HG03354 (cell line): Measurements from ENCODE around the gene FAM193B.

Experiments
- ATAC-seq: cut with Tn5 transposase; IDR thresholded peaks from one replicate; pipeline ENCODE4 v1.9.1; 2021; ENCODE audit warnings: mild to moderate bottlenecking; ENCODE audit not compliant: unreplicated experiment, poor library complexity, severe bottlenecking

Gene FAM193B

DNA sequence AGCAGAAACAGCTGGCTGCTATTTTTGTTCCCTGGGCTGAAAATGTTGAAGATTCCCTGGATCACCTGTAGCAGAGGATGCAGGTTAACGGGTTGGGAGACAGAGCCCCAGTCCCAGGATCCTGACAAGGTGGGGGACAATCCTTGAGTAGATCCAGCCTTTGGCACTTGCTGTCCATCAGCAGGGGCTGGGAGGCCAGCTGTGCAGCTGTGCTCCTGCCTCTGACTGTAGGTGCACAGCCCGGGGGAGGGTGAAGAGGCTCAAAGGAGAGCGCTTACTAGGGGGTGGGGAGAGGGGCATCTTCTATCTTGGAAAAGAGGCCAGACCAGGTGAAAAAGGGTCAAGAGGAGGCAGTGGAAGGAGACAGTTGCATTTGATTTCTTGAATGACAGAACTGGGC is 34.1 kb downstream of the FAM193B start:
- no peak for ATAC-seq

DNA sequence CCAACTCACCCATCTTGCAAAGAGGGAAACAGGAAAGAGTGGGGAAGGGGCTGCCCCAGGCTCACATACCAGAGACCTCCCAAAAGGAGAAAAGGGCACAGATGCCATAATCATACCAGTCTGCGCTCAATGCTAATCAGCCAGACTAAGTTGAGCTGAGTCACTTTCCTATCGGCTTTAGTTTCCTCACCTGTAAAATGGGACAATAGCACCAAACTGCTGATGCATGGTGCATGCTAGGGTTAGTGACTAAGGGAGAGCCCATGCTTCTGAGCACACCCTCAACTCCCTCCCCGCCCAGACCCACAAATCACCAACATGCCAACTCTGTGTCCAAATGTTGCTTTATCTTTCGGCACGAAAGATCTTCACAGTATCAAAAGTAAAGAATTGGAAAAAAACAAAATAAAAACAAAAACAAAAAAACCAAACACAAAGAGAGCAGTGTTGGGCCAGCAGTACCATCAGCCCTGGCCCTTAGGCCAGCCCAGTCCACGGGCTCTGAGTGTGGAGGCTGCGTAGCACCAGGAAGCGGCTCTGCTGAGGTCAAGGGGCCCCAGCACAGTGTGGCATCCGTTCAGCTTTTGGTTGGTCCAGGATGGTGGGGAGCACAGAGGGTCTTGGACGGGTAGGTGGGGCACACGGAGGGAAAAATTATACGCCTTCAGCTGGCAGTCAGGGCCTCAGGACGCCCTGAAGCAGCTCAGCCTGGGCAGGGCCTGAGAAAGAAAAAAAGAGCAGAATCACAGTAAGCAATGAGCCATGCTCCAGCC is 34.7 kb downstream of the FAM193B start:
- no peak for ATAC-seq

DNA sequence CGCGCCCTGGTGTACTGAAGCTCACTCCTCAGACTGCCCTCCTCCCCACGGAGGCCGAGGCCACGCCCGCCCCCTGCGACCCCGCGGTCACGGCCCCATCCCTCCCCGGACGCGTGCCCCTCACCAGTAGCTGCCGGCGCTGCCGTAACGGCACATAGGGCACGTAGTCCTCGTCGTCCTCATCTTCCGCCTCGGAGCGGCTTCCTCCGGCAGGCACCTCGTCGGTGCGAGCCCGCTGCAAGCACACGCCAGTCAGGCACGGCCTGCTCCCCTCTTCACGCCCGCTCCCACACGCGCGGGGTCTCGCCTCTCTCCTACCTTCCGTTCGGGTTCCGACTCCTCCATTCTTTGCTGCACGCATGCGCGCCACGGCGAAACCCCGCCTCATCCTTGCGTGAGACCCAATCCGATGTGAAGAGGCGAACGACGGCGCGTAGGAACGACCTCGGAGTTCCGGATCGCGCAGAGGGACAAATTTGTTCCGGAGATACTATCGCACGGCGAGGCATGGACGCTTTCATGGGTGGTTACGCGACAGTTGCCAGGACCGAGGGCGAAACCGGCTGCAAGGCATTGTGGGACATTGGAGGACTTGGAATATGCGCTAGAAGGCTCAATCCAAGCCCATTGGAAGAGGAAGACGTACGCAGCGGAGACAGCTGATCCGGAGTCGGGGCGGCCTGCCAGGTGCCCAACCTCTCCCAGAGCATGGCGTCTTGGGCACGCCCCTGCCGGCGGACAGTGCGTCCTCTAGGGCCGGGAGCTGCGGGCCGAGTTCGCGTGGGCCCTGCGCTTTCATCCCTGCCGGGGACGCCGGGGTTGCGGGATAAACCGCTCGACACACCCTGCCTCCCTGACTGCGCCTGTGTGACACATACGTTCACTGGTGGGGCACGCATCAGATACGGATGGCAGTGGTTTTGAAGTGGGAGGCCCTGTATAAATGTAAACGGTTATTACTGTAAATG is 37.5 kb downstream of the FAM193B start, which contains the start of gene DDX41:
Gene DDX41 (minus strand): TSS at position 361 of the 968 bp plus-strand sequence. CDS start 16 bp downstream, at position 345.
- ATAC-seq = peak; percentile 86

DNA sequence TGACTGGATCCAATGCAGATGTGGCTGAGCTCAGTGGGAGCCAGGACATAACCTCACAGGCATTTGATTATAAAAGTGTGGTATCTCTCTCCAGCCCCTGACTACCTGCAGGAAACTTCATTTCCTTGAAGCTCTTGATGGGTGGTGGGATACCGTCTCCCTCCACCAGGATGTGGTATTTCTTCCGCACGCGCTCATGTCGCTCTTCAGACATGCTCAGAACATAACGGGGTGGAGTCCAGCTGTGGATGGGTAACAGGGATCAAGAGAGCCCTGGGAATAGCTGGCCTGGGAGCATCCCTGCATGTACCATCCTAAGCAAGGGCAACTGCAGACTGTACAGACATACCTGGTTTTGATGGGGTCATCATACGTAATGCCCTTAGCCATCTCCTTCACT is 38.8 kb downstream of the FAM193B start:
- no peak for ATAC-seq

DNA sequence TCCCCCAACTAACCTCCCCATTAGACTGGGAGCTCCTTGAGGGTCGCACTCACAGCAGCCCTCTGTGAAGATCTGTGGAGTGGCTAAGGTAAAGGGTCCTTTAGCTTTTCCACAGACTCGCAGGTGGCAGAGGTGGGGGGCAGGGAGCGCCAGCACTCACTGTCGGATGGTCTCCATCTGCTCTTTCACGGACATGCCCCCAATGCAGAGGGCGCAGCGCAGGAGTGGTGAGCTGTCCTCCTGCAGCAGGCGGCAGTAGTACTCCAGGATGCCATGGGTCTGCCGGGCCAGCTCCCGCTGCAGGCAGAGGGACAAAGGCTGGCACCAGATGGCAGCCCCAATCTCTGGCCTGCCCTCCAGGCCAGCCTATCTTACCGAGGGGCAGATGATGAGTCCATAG is 39.8 kb downstream of the FAM193B start:
- ATAC-seq = no peak

DNA sequence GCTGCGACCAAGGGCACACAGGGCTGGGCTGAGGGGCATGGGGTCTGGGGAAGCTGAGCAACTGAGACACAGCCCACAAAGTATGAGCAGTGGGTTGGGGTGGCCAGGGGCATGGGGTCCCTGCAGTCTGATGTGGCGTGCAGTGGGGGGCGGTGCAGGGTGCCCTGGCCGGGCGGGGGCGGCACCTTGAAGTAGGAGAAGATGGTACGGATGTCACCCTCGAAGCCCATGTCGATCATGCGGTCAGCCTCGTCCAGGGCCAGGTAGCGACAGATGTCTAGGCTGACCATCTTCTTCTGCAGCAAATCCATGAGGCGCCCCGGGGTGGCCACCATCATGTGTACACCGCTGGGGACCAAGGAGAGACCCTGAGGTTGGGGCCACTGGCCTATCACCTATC is 40.9 kb downstream of the FAM193B start:
- no peak for ATAC-seq

DNA sequence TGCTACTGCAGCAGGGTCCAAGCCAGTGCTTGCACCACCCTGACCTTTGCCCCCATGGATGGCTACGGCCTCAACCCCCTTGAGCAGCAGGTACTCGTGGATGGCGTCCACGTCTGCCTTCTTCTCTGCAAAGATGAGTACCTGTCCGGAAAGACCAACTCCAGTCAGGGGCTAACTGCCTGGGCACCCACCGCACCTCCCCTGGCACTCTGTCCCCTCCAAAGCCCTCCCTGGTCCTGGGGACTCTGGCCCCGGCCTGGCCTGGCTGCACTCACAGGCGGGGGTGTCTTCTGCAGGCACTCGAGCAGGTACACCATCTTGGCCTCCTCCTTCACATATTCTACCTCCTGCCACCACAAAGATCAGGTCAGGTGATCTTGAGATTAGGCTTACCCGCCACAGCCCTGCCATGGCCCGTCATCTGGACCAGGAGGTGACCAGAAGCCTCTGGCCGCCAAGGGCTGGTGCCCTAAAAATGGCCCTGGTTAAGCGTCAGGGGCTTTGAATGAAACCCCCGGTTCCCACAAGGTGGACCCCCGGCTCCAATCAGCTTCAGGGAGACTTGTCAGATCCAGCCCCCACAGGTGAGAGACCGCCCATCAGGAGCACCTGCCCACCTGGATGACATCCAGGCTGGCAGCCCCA is 41.5 kb downstream of the FAM193B start:
- ATAC-seq = no peak

DNA sequence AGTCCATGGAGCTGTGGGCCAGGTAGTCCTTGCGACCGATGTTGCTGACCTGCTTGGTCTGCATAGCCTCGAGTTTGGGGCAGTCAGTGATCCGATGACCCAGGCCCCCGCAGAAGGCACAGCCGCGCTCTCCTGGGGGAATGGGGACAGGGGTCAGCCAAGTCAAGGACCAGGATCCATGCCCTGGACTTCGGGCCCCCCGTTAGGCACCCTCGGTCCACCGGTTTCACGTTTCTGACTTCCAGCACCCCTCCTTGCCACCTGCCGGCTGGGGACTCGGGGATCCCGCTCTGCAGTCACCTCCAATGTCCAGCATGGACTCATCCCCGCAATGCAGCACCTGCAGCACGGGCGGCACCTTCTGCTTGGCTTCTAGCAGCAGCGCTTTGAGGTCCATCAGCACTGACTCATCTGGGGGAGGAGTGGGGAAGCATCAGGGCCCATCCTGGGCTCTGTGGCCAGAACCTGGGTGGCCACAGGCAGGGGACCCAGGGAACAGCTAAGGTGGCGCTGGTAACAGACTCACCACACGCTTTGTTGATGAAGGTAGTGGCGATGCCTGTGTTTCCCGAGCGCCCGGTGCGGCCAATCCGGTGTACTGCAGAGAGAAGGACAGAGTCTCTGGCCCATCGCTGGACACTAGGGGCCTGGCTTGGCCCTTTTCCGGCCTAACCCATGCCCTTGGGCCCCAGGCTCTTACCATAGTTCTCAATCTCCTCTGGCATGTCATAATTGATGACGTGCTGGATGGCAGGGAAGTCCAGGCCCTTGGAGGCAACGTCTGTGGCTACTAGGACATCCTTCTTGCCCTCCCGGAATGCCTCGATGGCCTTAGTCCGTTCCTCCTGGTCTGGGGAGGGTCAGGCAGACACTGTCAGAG is 42.3 kb downstream of the FAM193B start:
- ATAC-seq = no peak

DNA sequence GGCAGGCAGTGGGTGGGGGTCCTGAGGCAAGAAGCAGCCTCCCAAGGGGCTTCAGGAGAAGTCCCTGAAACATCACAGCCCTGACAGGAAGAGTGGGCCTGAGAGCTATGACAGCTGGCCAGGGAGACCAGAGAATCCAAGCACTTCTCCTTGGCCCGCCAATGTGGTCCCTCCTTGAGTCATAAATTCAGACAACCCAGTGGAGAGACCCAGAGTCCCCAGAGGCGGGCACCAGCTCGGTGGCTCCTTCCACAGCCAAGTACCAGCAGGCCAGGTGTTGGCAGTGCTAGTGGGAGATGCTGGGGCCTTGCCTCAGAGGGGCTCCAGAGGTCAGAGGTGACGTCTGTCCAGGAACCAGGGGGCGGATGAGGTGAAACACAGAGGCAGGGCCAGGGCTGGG is 43.2 kb downstream of the FAM193B start:
- no peak for ATAC-seq

DNA sequence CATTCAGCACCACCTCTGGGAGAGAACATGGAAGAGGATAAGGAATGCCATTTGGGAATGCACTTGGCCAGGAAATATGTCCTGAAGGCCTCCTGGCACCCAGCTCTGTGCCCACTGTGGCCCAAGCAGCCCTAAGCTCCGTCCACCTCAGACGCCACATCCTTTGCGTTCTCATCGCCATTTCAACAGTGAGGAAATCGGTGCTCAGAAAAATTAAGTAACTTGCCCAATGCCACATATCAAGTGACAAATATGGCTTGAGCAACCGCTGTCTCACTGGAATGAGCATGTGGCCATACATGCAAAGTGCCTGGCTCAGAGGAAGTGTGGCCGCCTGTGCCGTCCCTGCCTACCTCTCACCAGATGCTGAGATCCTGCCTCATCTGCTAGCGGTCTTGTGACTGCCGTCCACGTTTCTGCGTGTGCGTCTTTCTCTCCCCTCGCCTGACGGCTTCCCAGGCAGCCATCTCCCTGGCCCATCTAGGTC is 43.8 kb downstream of the FAM193B start:
- ATAC-seq = peak; percentile 45

DNA sequence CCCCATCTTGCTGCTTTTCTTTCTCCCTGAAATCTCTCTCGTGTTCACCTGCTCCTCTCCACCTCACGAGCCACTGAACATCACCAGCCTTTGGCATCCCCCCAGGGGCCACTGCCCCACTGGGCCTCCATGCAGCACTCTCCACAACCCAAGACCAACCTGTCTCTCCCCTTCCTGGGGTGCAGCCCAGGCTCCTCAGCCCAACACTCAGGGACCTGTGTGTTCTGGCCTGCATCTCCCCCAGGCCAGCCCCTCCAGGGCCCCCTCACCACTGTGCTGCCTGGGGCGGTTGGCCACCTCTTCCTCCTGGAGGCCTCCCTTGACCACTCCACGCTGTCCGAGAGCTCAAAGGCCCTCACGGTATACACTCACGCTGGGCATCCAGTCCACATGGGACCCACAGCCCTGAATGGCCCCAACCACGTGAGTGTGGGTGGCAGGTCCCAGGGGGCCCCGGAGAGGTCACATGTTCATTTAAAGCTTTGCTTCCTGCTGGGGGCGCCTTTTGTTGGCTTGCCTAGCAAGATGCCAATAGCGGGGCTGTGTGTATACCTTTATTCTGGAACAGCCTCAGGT is 44.3 kb downstream of the FAM193B start:
- ATAC-seq = peak; percentile 44

DNA sequence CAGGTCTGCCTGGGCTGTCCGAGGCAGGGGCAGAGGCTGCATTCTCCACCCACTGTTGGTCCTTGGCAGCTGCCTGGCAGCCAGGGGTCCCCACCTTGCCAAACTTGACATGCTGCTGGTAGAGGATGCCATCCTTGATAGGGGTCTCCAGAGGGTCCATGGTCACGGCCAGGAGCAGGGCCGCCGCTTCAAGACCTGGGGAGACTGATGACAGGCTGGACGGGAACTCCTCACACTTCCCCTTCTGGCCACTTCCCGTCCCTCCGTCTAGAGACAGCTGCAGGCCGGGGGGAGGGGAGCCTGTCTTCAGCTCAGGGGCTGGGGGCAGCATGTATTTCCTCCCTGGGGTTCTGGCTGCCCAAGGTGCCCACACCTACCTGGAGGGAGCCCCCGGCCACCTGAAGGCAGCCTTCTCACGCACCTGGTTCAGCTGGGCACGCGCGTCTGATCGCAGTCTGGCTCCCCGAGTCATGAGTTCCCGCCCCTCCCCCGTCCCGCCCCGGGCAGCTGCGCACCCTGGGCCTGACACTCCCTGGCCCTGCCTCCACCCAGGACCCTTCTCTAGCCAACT is 44.9 kb downstream of the FAM193B start, which contains the start of gene DOK3:
Gene DOK3 (minus strand): TSS at position 446 of the 571 bp plus-strand sequence. CDS start 286 bp downstream, at position 160.
- ATAC-seq = peak; percentile 34

DNA sequence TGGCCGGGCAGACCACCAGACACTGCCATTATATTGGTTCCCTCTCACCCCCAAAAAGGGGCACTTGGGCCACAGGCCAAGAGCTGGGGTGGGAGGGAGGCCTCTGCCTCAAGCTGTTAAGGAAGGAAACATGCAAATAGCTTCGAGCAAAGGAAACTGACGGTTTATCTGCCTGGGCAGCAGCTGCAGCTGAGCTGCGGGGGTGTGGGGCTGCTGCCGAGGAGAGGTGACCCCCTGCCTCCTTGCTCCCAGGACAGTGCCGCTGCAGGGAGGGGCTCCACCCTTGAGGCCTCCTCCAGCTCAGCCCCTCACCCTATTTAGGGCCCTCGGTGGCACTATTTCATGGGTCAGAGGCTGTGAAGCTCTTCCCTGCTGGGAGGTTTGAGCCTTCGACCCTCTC is 45.5 kb downstream of the FAM193B start:
- ATAC-seq = peak; percentile 40

DNA sequence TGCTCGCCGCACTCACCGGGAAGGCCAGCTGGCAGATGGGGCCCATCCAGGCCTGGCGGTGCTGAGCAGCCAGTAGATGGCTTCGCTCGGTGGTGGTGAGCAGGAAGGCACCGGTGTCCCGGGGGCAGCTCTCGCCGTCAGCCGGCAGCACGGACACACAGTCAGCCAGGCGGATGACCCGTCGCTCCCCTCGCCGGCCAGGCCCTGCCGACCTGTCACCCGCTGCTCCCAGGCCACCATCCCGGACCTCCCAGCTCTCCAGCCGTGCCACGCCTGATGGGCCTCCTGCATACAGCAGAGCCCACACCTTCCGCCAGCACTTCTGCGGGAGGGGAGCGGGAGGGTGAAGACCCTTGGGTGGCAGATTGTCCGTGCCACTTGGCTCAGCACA is 46.1 kb downstream of the FAM193B start:
- ATAC-seq = no peak

DNA sequence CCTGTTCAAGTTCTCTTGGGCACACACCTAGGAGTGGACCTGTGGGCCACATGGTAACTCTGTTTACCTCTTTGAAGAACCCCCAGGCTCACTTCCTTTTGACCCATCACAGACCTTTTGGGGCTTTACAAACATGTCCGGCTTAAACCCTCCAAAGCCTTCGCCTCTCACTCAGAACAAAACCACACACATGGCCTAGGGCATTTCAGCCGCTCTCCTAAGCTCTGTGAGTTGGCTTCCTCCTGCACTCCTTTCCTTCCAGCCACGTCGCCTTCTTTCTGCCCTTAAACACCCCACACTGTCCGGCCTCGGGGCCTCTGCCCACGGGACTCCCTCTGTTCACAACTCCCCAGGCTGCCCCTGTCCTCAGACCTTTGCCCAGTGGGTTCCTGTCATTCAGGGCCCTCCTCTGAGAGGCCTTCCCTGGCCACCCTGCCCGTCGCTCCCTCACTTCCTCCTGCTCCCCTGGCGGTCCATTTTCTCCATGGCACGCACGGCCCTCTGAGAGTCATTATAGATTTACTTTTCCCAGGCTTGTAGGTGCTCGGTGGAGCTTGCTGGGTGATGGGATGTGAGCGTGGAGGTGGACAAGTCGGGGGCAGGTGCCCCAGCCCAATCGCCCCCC is 46.7 kb downstream of the FAM193B start:
- no peak for ATAC-seq

DNA sequence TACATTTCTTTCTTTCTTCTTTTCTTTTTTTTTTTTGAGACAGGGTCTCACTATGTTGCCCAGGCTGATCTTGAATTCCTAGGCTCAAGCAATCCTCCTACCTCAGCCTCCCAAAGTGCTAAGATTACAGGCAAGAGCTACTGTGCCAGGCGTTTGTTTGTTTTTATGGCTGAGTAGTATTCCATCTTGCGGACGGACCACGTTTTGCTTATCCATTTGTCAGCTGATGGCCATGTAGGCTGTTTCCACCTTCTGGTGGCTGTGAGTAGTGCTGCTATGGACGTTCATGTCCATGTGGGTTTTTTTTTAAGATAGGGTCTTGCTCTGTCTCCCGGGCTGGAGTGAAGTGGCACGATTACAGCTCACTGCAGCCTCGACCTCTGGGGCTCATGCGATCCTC is 47.2 kb downstream of the FAM193B start:
- ATAC-seq = no peak

DNA sequence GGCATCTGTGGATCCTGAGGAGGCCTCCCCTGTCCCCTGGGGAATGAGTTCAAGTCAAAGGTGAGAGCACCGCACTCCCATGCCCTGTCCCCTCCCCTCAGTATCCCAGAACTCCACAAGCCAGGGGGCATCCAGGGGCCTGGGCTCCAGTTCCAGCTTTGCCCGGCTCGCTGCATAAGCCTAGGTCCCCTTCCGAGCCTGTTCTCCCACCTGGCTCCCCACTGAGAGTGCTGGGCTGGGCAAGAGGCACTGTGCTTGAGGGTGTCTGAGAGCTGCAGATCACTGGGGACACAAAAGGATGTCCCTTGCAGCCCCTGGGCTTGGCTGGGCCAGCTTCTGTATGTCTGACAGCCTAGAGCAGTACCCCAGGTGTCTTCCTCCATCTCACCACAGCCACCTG is 49.3 kb downstream of the FAM193B start:
- ATAC-seq = no peak
